ENCODE results near the gene TMEM179. TPM values are rescaled to one million over a fixed set of nuclear protein-coding genes. Genes with fewer than 3 reads are reported as not detected.

TMEM179 gene
- total and polyA plus RNA-seq, 8 donors = 0.73 to 2.0 (median 1.7) TPM; not detected in 1

GRCh38 chr14:104640681-104641080 lies 36.1 kb upstream of the TMEM179 start:
- Histone ChIP-seq H3K4me3 (no peak overlapping the region), H3K27ac (no peak overlapping the region), H3K27me3 (peaks cover 0 to 46% of the 10 kb centered on the region in 2 donors), H3K4me1 (peaks cover 0 to 3% of the 10 kb centered on the region in 2 donors), H3K36me3 (no peaks in the 10 kb centered on the region), H3K9me3 (peaks cover 0 to 3% of the 10 kb centered on the region in 2 donors)
- DNase-seq (no peak), ATAC-seq (no peak)
- TF ChIP-seq, protein P1, sequence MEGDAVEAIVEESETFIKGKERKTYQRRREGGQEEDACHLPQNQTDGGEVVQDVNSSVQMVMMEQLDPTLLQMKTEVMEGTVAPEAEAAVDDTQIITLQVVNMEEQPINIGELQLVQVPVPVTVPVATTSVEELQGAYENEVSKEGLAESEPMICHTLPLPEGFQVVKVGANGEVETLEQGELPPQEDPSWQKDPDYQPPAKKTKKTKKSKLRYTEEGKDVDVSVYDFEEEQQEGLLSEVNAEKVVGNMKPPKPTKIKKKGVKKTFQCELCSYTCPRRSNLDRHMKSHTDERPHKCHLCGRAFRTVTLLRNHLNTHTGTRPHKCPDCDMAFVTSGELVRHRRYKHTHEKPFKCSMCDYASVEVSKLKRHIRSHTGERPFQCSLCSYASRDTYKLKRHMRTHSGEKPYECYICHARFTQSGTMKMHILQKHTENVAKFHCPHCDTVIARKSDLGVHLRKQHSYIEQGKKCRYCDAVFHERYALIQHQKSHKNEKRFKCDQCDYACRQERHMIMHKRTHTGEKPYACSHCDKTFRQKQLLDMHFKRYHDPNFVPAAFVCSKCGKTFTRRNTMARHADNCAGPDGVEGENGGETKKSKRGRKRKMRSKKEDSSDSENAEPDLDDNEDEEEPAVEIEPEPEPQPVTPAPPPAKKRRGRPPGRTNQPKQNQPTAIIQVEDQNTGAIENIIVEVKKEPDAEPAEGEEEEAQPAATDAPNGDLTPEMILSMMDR (IDR thresholded peaks at IDR 0.05) = no peak
- intact Hi-C loops (cut with DNase I) = no loop called here

- Histone ChIP-seq H3K36me3 (no peaks in the 10 kb centered on the region), H3K27me3 (peaks cover 0 to 53% of the 10 kb centered on the region in 2 donors), H3K27ac (no peak overlapping the region), H3K9me3 (no peaks in the 10 kb centered on the region), H3K4me1 (peaks cover 0 to 3% of the 10 kb centered on the region in 2 donors), H3K4me3 (no peak overlapping the region)
- DNase-seq (peak in 3 of 4 donors; percentile 34 to 82 (median 71)), ATAC-seq (peak; percentile 92)
- intact Hi-C loops (cut with DNase I) = loop anchor here in 1 of 2 donors (10.0 kb wide), 1 partner anchor 505 kb away; the partner anchor contains the start of gene KIF26A
- TF ChIP-seq, protein P1 (IDR thresholded peaks at IDR 0.05) = peak; percentile 82 to 90
Measured at GRCh38 chr14:104639885-104640548, 35.4 kb upstream of the TMEM179 start.

DNA sequence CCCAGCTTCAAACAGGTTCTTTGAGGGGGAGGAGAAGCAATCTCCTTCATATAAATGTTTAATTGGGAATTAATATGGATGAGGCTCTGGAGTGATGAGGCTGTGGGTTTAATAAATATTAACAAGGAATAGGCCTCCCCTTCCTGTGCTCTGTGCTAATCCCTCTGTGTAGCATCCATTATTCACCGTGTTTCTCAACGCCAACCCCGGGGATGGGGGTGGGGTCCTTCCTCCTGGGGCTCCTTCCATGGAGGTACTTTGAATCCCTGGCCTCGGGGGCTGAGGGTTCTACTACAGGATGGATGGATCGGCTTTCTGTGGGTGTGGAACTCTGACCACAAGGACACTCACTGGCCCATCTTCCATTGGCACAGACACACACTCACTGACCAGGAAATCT lies 34.9 kb upstream of the TMEM179 start:
- Histone ChIP-seq H3K4me3 (no peak overlapping the region), H3K27me3 (peaks cover 0 to 58% of the 10 kb centered on the region in 2 donors), H3K4me1 (peaks cover 0 to 3% of the 10 kb centered on the region in 2 donors), H3K36me3 (no peaks in the 10 kb centered on the region), H3K27ac (no peak overlapping the region), H3K9me3 (no peaks in the 10 kb centered on the region)
- intact Hi-C loops (cut with DNase I) = loop anchor here in 1 of 2 donors (10.0 kb wide), 1 partner anchor 505 kb away; the partner anchor contains the start of gene KIF26A
- TF ChIP-seq, protein P1 (IDR thresholded peaks at IDR 0.05) = no peak
- no peak for ATAC-seq
- no peak for DNase-seq

- ATAC-seq = no peak
- Histone ChIP-seq H3K36me3 (no peaks in the 10 kb centered on the region), H3K27ac (no peak overlapping the region), H3K4me1 (peaks cover 0 to 3% of the 10 kb centered on the region in 2 donors), H3K9me3 (no peaks in the 10 kb centered on the region), H3K4me3 (no peak overlapping the region), H3K27me3 (peaks cover 0 to 63% of the 10 kb centered on the region in 2 donors)
- TF ChIP-seq, protein P1 (IDR thresholded peaks at IDR 0.05) = no peak
- intact Hi-C loops (cut with DNase I) = loop anchor here in 1 of 2 donors (10.0 kb wide), 1 partner anchor 504 kb away; the partner anchor contains the start of gene KIF26A
- DNase-seq = no peak
Measured at GRCh38 chr14:104638927-104639450, 34.4 kb upstream of the TMEM179 start.

DNA sequence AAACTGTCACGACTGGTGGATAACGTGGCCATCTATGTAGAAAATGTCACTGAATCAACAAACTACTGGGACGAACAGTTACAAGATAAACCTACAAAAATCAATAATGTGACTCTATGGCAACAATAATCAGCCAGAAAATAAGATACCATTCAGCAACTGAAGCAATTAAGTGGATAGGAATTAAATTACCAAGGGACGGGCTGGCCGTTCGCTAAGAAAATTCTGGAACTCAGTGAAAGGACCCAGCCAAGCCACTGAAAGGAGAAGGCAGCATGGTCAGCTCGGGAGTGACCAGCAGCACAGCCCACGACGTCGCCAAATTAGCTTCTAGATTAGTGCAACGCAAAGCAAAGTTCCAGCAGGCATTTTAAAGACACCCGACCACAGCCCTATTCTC lies 33.6 kb upstream of the TMEM179 start:
- Histone ChIP-seq H3K36me3 (no peaks in the 10 kb centered on the region), H3K27me3 (peaks cover 0 to 69% of the 10 kb centered on the region in 2 donors)
- intact Hi-C loops (cut with DNase I) = loop anchor here in 1 of 2 donors (10.0 kb wide), 1 partner anchor 503 kb away; the partner anchor contains the start of gene KIF26A

More for the DNA sequence above, 33.6 kb upstream of the TMEM179 start:
- H3K9me3 ChIP-seq = no peaks in the 10 kb centered on the region
- no peak overlapping the region for H3K27ac ChIP-seq
- ATAC-seq (no peak), DNase-seq (no peak)
- no peak overlapping the region for H3K4me3 ChIP-seq
- TF ChIP-seq, protein P1 (IDR thresholded peaks at IDR 0.05) = no peak
- peaks cover 0 to 3% of the 10 kb centered on the region in 2 donors for H3K4me1 ChIP-seq
